Trophoblast cell (in vitro differentiated cells and primary cell): ENCODE measurements around the gene TXNL4B.

Experiments
- DNase-seq, 2 donors: peaks; one replicate each; pipeline ENCODE4 v3.0.0-alpha.2; 2016
- H2AFZ ChIP-seq: 2 replicates; pipeline ENCODE4 v1.6.1; 2013; ENCODE audit warnings: low read length, moderate library complexity, mild to moderate bottlenecking; ENCODE audit not compliant: insufficient read depth, poor library complexity
- H2AK5ac ChIP-seq: 2 replicates; pipeline ENCODE4 v1.6.1; 2013; ENCODE audit warnings: mild to moderate bottlenecking, low read length
- H2BK120ac ChIP-seq: 2 replicates; pipeline ENCODE4 v1.6.1; 2013; ENCODE audit warnings: low read length, mild to moderate bottlenecking, moderate library complexity; ENCODE audit not compliant: insufficient read depth, poor library complexity
- H2BK12ac ChIP-seq: 2 replicates; pipeline ENCODE4 v1.6.1; 2013; ENCODE audit warnings: mild to moderate bottlenecking, low read length, moderate library complexity
- H2BK5ac ChIP-seq: 2 replicates; pipeline ENCODE4 v1.6.1; 2013; ENCODE audit warnings: low read length, low read depth, moderate library complexity, mild to moderate bottlenecking; ENCODE audit not compliant: poor library complexity
- H3K14ac ChIP-seq: 2 replicates; pipeline ENCODE4 v1.6.1; 2013; ENCODE audit warnings: mild to moderate bottlenecking, low read length
- H3K18ac ChIP-seq: 2 replicates; pipeline ENCODE4 v1.6.1; 2013; ENCODE audit warnings: mild to moderate bottlenecking, low read length
- H3K23ac ChIP-seq: 2 replicates; pipeline ENCODE4 v1.6.1; 2013; ENCODE audit warnings: low read length
- H3K27ac ChIP-seq: 2 replicates; pipeline ENCODE4 v1.5.1; 2013; ENCODE audit warnings: low read depth, mild to moderate bottlenecking, inconsistent platforms, low read length, moderate library complexity
- H3K27me3 ChIP-seq: 2 replicates; pipeline ENCODE4 v1.6.1; 2013; ENCODE audit warnings: inconsistent platforms, mild to moderate bottlenecking, low read length, moderate library complexity; ENCODE audit not compliant: insufficient read depth
- H3K36me3 ChIP-seq, 2 experiments: 1 replicate in 1 of 2; 2 replicates in 1 of 2; pipeline ENCODE4 v1.6.1; 2013; ENCODE audit warnings: low read length in 2 of 2, mild to moderate bottlenecking in 2 of 2, moderate library complexity in 1 of 2; ENCODE audit not compliant: insufficient read depth in 2 of 2, control insufficient read depth in 1 of 2
- H3K4ac ChIP-seq: 2 replicates; pipeline ENCODE4 v1.6.1; 2013; ENCODE audit warnings: low read depth, mild to moderate bottlenecking, low read length, moderate library complexity
- H3K4me1 ChIP-seq, 2 experiments: 1 replicate in 1 of 2; 2 replicates in 1 of 2; pipeline ENCODE4 v1.6.1; 2013; ENCODE audit warnings: low read length in 2 of 2, mild to moderate bottlenecking in 2 of 2, moderate library complexity in 1 of 2; ENCODE audit not compliant: insufficient read depth in 2 of 2, control insufficient read depth in 1 of 2
- H3K4me2 ChIP-seq: 2 replicates; pipeline ENCODE4 v1.6.1; 2013; ENCODE audit warnings: inconsistent platforms, mild to moderate bottlenecking, low read length, moderate library complexity
- H3K4me3 ChIP-seq: 2 replicates; pipeline ENCODE4 v1.5.1; 2013; ENCODE audit warnings: mild to moderate bottlenecking, low read depth, low read length, inconsistent platforms
- H3K79me1 ChIP-seq: one replicate; pipeline ENCODE4 v1.6.1; 2013; ENCODE audit warnings: low read length
- H3K79me2 ChIP-seq: 2 replicates; pipeline ENCODE4 v1.6.1; 2013; ENCODE audit warnings: low read length, mild to moderate bottlenecking; ENCODE audit not compliant: control insufficient read depth, insufficient read depth, poor library complexity
- H3K9ac ChIP-seq: 2 replicates; pipeline ENCODE4 v1.6.1; 2013; ENCODE audit warnings: mild to moderate bottlenecking, low read length
- H3K9me3 ChIP-seq: 2 replicates; pipeline ENCODE4 v1.6.1; 2013; ENCODE audit warnings: low read depth, mild to moderate bottlenecking, control low read depth, inconsistent platforms, low read length; ENCODE audit not compliant: insufficient read depth
- H4K12ac ChIP-seq: 2 replicates; pipeline ENCODE4 v1.6.1; 2013; ENCODE audit warnings: low read depth, mild to moderate bottlenecking, low read length, moderate library complexity
- H4K8ac ChIP-seq: 2 replicates; pipeline ENCODE4 v1.6.1; 2013; ENCODE audit warnings: low read depth, mild to moderate bottlenecking, low read length, moderate library complexity
- H4K91ac ChIP-seq: one replicate; pipeline ENCODE4 v1.6.1; 2013; ENCODE audit warnings: low read depth, mild to moderate bottlenecking, low read length, moderate library complexity
- WGBS: extraction: QIAGEN DNeasy Blood & Tissue Kit; methylation state at CpG from one replicate; pipeline ENCODE4 v1.1.7; 2013; ENCODE audit warnings: missing lambda C conversion rate; ENCODE audit not compliant: insufficient read length, insufficient coverage; ENCODE audit errors: extremely low coverage; 5-methylcytosine and 5-hydroxymethylcytosine counted together

TXNL4B gene

GRCh38 chr16:72137380-72138063 is 44.1 kb upstream of the TXNL4B start:
- Histone ChIP-seq H2AFZ (no peak overlapping the region), H2AK5ac (no peak overlapping the region), H3K18ac (no peak overlapping the region), H3K36me3 (no peaks in the 10 kb centered on the region), H3K27me3 (no peaks in the 10 kb centered on the region), H3K79me2 (no peaks in the 10 kb centered on the region), H2BK120ac (no peak overlapping the region), H2BK12ac (no peak overlapping the region), H2BK5ac (no peak overlapping the region), H3K9me3 (no peaks in the 10 kb centered on the region), H4K91ac (no peak overlapping the region), H3K79me1 (no peaks in the 10 kb centered on the region), H4K8ac (no peak overlapping the region), H3K27ac (no peak overlapping the region), H3K4me2 (no peak overlapping the region), H3K23ac (no peak overlapping the region), H3K4me1 (no peaks in the 10 kb centered on the region), H3K4ac (no peak overlapping the region), H3K4me3 (no peak overlapping the region), H3K14ac (no peak overlapping the region), H4K12ac (no peak overlapping the region), H3K9ac (no peak overlapping the region)
- no peak for DNase-seq
- no CpG with 5 or more reads among the region's 15 CpGs for WGBS

- Histone ChIP-seq H3K9ac (no peak overlapping the region), H3K36me3 (no peaks in the 10 kb centered on the region), H2BK5ac (no peak overlapping the region), H3K79me1 (no peaks in the 10 kb centered on the region), H3K14ac (no peak overlapping the region), H4K8ac (no peak overlapping the region), H3K79me2 (no peaks in the 10 kb centered on the region), H2AFZ (no peak overlapping the region), H3K4ac (no peak overlapping the region), H3K4me3 (no peak overlapping the region), H2AK5ac (no peak overlapping the region), H3K27me3 (no peaks in the 10 kb centered on the region), H3K4me2 (no peak overlapping the region), H3K4me1 (no peaks in the 10 kb centered on the region), H2BK12ac (no peak overlapping the region), H2BK120ac (no peak overlapping the region), H3K18ac (no peak overlapping the region), H3K27ac (no peak overlapping the region), H4K91ac (no peak overlapping the region), H3K23ac (no peak overlapping the region), H3K9me3 (no peaks in the 10 kb centered on the region), H4K12ac (no peak overlapping the region)
- WGBS = no CpG with 5 or more reads among the region's 2 CpGs
- DNase-seq = no peak
Observed at GRCh38 chr16:72134507-72134906, 41.1 kb upstream of the TXNL4B start.

- no peaks in the 10 kb centered on the region for H3K4me1 ChIP-seq
- H4K12ac ChIP-seq = no peak overlapping the region
- H3K4ac ChIP-seq = no peak overlapping the region
- H2BK12ac ChIP-seq = no peak overlapping the region
- no peaks in the 10 kb centered on the region for H3K9me3 ChIP-seq
- no peak overlapping the region for H3K27ac ChIP-seq
- H2AFZ ChIP-seq = no peak overlapping the region
- no peak overlapping the region for H4K8ac ChIP-seq
- DNase-seq = no peak
- no peak overlapping the region for H4K91ac ChIP-seq
- no CpG with 5 or more reads among the region's 3 CpGs for WGBS
- no peak overlapping the region for H3K4me2 ChIP-seq
- H3K79me2 ChIP-seq = no peaks in the 10 kb centered on the region
- H3K36me3 ChIP-seq = no peaks in the 10 kb centered on the region
- H3K9ac ChIP-seq = no peak overlapping the region
- no peak overlapping the region for H3K4me3 ChIP-seq
- H3K14ac ChIP-seq = no peak overlapping the region
- H3K23ac ChIP-seq = no peak overlapping the region
- H3K18ac ChIP-seq = no peak overlapping the region
- no peak overlapping the region for H2AK5ac ChIP-seq
- H2BK5ac ChIP-seq = no peak overlapping the region
- no peak overlapping the region for H2BK120ac ChIP-seq
- no peaks in the 10 kb centered on the region for H3K27me3 ChIP-seq
- no peaks in the 10 kb centered on the region for H3K79me1 ChIP-seq
Observed at GRCh38 chr16:72132726-72133125, 39.3 kb upstream of the TXNL4B start.

- Histone ChIP-seq H3K23ac (no peak overlapping the region), H3K4me1 (no peaks in the 10 kb centered on the region), H3K9me3 (no peaks in the 10 kb centered on the region), H3K4me3 (no peak overlapping the region), H4K91ac (no peak overlapping the region), H3K79me2 (no peaks in the 10 kb centered on the region), H3K14ac (no peak overlapping the region), H2BK120ac (no peak overlapping the region), H3K18ac (no peak overlapping the region), H3K79me1 (no peaks in the 10 kb centered on the region), H3K4ac (no peak overlapping the region), H2BK12ac (no peak overlapping the region), H2AFZ (no peak overlapping the region), H3K9ac (no peak overlapping the region), H3K4me2 (no peak overlapping the region), H2AK5ac (no peak overlapping the region), H3K27ac (no peak overlapping the region), H2BK5ac (no peak overlapping the region), H3K36me3 (no peaks in the 10 kb centered on the region), H4K8ac (no peak overlapping the region), H4K12ac (no peak overlapping the region), H3K27me3 (no peaks in the 10 kb centered on the region)
- 100% methylated on average over 1 of the region's 6 CpGs for WGBS
- peak in 1 of 2 donors; percentile 26 for DNase-seq
Observed at GRCh38 chr16:72131036-72131435, 37.6 kb upstream of the TXNL4B start.
